Measurements from ENCODE around the gene CARD16.

Gene CARD16

DNA sequence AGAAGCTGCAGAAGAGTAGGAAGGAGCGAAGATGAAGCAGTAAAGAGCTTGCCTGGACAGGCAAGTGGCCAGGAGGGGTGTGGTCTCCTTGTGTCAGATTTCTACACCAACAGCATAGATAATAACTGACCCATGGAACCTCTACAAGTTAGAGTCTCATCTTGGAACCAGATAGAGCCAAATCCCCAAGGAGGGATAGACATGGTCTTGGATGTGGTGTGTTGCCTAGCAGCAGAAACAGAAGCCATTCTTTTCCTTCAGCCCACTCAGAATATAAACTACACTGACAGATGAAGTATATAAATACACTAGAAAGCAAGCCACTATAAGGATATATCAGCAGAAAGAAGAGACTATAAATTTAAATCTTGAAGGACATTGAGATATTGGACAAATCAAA is 4.3 kb upstream of the CARD16 start:
- H3K4me1 ChIP-seq (ENCODE audit: control insufficient read depth in 1 of 2, insufficient read depth in 1 of 2, low read depth in 1 of 2, low read length in 1 of 2) = peaks cover 8 to 9% of the 10 kb centered on the region in 2 experiments
- H3K36me3 ChIP-seq = no peaks in the 10 kb centered on the region
- no peaks in the 10 kb centered on the region for H3K9me3 ChIP-seq
- H3K27me3 ChIP-seq = no peaks in the 10 kb centered on the region
- H3K4me3 ChIP-seq (ENCODE audit: low read depth in 1 of 2, low read length in 1 of 2) = no peak overlapping the region
- no peak overlapping the region for H3K27ac ChIP-seq
- TF ChIP-seq, protein P1, sequence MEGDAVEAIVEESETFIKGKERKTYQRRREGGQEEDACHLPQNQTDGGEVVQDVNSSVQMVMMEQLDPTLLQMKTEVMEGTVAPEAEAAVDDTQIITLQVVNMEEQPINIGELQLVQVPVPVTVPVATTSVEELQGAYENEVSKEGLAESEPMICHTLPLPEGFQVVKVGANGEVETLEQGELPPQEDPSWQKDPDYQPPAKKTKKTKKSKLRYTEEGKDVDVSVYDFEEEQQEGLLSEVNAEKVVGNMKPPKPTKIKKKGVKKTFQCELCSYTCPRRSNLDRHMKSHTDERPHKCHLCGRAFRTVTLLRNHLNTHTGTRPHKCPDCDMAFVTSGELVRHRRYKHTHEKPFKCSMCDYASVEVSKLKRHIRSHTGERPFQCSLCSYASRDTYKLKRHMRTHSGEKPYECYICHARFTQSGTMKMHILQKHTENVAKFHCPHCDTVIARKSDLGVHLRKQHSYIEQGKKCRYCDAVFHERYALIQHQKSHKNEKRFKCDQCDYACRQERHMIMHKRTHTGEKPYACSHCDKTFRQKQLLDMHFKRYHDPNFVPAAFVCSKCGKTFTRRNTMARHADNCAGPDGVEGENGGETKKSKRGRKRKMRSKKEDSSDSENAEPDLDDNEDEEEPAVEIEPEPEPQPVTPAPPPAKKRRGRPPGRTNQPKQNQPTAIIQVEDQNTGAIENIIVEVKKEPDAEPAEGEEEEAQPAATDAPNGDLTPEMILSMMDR (IDR thresholded peaks at IDR 0.05) = no peak

DNA sequence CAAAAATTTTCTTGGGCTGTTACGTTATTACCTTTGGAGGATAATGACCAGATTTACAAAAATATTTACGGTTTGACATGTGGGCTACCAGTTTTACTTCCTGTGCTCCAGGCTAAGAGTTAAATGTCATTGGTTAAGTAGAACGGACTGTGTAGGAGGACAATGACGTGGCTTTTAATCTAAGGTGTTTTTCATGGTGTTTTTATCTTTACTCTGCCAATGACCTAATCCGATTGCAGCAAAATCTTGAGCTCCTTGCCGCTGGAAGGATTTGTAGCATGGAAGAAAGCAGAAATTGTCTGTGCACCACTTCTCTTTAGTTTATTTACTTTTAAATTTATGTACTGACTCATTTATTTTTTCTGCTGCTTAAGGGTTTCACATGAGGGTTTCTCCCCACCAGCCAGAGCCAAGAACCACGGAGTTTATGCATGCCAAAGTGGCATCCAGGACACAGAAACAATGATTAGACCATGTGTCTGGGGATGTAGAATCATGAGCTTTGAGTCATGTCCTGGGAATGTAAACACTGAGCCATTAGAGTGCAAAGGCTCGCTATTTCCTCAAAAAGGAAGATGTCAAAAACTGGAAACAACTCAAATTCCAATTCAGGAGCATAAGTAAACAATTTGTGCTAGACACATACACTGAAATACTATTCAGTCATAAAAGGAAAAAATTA is 1.9 kb upstream of the CARD16 start:
- TF ChIP-seq, protein P1 (IDR thresholded peaks at IDR 0.05) = no peak
- no peaks in the 10 kb centered on the region for H3K9me3 ChIP-seq
- no peaks in the 10 kb centered on the region for H3K36me3 ChIP-seq
- no peaks in the 10 kb centered on the region for H3K27me3 ChIP-seq
- H3K4me3 ChIP-seq (ENCODE audit: low read depth in 1 of 2, low read length in 1 of 2) = no peak overlapping the region
- H3K4me1 ChIP-seq (ENCODE audit: control insufficient read depth in 1 of 2, insufficient read depth in 1 of 2, low read depth in 1 of 2, low read length in 1 of 2) = peaks cover 23 to 29% of the 10 kb centered on the region in 2 experiments
- H3K27ac ChIP-seq = no peak overlapping the region

DNA sequence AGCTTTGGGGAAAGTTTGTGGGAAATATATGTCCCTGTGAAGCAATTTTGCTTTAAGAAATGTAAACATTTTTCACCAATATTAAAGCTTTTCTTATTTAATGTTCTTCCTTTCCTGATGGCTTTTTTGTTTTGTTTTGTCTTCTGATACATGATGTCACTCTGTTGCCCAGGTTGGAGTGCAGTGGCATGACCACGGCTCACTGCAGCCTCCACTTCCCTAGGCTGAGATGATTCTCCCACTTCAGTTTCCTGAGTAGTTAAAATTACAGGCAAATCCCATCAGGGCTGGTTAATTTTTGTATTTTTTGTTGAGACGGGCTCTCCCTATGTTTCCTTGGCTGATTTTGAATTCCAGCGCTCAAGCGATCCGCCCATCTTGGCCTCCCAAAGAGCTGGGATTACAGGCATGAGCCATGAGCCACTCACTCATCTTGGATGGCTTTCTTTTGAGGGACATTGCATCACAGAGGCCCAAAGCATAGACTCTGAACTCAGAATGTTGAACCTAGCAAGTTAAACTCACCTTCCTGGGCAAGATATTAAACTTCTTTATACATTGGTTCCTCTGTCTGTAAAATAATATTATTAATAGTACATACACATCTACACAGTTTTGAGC is 651 bp upstream of the CARD16 start:
- H3K27me3 ChIP-seq = no peaks in the 10 kb centered on the region
- peak overlapping the region; percentile 72 to 96 for H3K4me3 ChIP-seq (ENCODE audit: low read depth in 1 of 2, low read length in 1 of 2)
- TF ChIP-seq, protein P1 (IDR thresholded peaks at IDR 0.05) = no peak
- peaks cover 36 to 41% of the 10 kb centered on the region in 2 experiments for H3K4me1 ChIP-seq (ENCODE audit: control insufficient read depth in 1 of 2, insufficient read depth in 1 of 2, low read depth in 1 of 2, low read length in 1 of 2)
- no peaks in the 10 kb centered on the region for H3K9me3 ChIP-seq
- peak overlapping the region; percentile 89 for H3K27ac ChIP-seq
- peaks cover 10% of the 10 kb centered on the region for H3K36me3 ChIP-seq

DNA sequence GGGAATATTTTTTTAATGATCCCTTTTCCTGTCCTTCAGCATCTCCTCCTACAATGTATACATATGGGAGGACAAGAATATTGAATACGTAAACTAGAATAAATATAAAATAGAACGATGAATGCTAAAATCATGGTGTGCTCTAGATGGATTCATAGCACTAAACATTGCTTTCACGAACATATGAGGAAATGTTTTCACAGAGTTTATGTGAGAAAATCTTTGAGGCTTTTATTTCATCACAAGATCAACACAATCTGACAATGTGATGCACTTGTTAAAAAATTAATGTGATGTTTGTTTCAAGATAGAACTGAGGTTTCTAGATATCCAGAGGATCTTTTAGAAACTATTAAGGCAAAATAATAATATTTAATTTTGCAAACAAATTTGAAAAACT is 3.0 kb downstream of the CARD16 start:
- Histone ChIP-seq H3K4me1 (ENCODE audit: control insufficient read depth in 1 of 2, insufficient read depth in 1 of 2, low read depth in 1 of 2, low read length in 1 of 2) (peaks cover 36 to 41% of the 10 kb centered on the region in 2 experiments), H3K9me3 (no peaks in the 10 kb centered on the region), H3K27ac (peak overlapping the region; percentile 89), H3K36me3 (peaks cover 46% of the 10 kb centered on the region), H3K27me3 (no peaks in the 10 kb centered on the region), H3K4me3 (ENCODE audit: low read depth in 1 of 2, low read length in 1 of 2) (peak overlapping the region; percentile 72 to 96)
- TF ChIP-seq, protein P1 (IDR thresholded peaks at IDR 0.05) = no peak

DNA sequence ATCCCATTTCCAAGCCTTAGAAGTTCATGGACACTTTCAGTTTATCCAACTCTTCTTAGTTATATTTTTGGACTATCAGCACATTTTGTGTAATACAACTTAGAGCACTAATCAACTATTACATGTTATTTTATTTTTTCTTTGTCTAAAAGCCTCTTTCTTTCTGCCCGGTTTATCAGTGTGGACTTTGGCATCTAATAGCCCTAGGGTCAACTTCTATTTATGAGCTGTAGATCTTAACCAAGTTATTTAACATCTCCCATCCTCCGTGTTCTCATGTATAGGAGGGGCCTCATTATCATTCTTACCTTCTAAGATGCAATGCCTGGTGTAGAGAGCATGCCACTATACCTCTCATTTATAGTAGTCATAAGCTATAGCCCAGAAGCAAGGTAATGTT is 4.4 kb downstream of the CARD16 start:
- H3K4me3 ChIP-seq (ENCODE audit: low read depth in 1 of 2, low read length in 1 of 2) = no peak overlapping the region
- H3K27me3 ChIP-seq = no peaks in the 10 kb centered on the region
- no peak overlapping the region for H3K27ac ChIP-seq
- peaks cover 39 to 44% of the 10 kb centered on the region in 2 experiments for H3K4me1 ChIP-seq (ENCODE audit: control insufficient read depth in 1 of 2, insufficient read depth in 1 of 2, low read depth in 1 of 2, low read length in 1 of 2)
- peaks cover 53% of the 10 kb centered on the region for H3K36me3 ChIP-seq
- TF ChIP-seq, protein P1 (IDR thresholded peaks at IDR 0.05) = no peak
- H3K9me3 ChIP-seq = no peaks in the 10 kb centered on the region

Data from neutrophil (primary cell).